ENCODE results near the gene XXYLT1.
A peak's percentile ranks its signal among the peaks of the same experiment; 100 is the strongest.

The XXYLT1 gene

GRCh38 chr3:195106418-195106906 lies 164.5 kb downstream of the XXYLT1 start:
- peak; percentile 61 for DNase-seq

DNA sequence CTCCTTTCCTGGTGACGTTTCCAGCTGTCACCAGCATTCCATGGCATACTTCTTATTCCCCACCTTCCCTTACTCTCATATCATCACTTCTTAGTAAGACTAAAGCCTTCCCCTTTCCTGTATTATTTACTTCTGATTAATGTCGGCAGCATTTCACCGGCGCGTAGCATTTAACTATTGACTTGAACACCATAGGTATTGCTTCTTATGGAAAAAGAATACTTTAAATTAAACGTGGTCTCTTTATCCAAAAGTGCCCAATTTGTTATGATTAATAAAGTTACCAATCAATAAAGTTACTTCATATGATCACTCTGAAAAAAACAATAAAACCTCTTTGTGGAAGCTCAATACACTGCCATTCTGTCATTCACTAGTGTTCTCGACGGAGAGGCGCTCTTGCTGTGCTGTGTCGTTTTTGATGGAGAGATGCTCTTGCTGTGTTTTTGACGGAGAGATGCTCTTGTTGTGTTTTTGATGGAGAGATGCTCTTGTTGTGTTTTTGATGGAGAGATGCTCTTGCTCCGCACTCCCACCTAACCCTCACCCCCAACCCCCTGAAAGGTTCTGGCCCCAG lies 165.0 kb downstream of the XXYLT1 start:
- DNase-seq: no peak

DNA sequence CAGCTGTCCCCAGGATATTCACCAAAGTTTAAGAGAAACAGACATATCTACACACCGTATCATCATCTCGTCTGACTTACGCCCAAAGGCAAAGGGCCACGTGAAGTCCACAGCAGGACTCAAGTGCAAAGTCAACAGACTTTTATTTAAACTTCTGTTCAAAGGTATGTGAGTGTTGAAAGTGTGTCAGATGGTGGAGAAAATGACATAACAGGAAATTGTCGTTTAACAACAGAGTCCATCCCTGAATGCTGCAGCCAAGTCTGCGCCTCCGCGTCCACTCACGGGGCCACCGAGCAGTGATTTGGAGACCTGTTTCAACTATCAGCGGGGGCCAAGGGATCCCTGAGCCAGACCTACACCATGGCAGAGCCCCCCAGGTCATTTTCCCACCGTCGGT lies 165.6 kb downstream of the XXYLT1 start:
- no peak for DNase-seq

- no peak for DNase-seq
These were observed 166.6 kb downstream of the XXYLT1 start for GRCh38 chr3:195104340-195104739.

GRCh38 chr3:195103623-195104022 lies 167.3 kb downstream of the XXYLT1 start:
- DNase-seq: peak; percentile 5

DNA sequence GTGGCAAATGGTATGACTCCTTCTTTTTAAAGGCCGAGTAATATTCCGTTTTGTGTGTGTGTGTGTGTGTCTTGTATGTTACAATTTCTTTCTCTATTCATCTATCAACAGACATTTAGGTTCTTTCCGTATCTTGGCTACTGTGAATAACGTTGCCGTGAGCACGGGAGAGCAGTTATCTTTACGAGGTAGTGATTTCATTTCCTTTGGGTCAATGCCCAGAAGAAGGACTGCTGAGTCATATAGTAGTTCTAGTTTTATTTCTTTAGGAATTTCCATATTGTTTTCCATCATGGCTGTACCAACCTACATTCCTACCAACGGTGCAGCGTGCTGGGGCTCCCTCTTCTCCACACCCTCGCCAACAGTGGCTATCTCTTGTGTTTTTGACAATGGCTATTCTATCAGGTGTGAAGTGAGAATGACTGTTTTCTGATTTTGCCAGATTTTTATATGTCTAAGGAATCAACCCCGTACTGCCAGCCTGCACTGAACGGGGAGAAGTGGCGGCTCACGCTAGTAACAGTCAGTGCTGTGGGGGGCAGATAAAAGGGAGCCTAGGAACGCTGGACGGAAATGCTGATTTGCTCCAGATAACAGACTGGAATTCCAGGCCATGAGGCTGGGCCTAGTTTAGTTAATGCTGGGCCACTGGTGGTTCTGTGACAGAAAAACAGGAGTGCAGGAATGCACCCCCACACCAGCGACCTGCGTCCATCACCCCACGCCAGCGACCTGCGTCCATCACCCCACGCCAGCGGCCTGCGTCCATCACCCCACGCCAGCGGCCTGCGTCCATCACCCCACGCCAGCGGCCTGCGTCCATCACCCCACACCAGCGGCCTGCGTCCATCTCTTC lies 168.1 kb downstream of the XXYLT1 start:
- DNase-seq: peak; percentile 81

DNA sequence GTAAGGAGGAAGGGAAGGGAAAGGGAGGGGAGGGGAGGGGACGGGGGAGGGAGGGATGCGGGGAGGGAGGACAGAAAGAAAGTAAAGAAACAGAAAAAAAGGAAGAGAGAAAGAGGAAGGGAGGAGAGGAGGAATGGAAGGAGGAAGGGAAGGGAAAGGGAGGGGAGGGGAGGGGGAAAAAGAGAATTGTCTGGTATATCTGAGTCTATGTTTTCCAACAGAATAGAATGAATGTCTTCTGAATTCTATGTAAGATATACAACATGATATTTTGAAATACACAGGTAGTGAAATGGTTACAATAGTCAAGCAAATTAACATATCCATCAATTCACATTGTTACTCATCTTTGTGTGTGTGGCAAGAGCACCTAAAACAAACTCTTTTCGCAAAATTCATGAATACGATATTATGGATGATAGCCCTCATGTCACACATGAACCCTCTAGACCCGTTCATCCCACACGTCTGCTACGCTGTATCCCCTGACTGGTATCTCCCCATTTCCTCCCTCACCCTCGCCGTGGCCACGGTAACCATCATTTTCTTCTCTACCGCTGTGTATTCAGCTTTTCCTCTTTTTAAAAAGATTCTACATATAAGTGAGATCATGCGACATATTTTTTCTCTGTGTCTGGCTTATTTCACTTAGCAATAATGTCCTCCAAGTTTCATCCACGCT lies 168.9 kb downstream of the XXYLT1 start:
- no peak for DNase-seq

DNA sequence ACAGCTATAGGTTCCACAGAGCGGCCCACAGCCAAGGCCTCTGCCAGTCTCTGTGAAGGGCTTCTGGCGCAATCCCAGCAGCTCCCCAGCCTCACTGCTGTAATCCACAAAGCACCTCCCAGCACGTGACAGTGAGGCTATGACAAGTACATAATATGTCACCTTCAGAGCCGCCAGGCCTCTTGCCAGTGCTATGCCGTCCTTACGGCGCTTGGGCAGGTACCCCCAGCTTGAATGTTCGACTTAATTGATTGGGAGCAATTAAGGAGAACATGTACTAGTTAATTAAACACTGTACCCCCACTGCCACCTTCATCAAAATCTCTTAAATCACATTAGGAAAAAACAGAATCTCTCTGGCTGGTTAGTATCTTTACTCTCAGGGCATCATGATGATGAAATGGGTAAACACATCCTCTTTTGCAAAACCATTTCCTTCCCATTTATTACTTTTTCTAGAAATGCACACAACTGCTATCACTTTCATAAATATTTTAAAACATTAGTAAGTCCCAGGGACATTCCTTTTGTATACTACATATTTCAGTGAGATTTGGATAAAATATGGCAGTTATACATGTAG lies 169.9 kb downstream of the XXYLT1 start:
- peak; percentile 82 for DNase-seq

DNA sequence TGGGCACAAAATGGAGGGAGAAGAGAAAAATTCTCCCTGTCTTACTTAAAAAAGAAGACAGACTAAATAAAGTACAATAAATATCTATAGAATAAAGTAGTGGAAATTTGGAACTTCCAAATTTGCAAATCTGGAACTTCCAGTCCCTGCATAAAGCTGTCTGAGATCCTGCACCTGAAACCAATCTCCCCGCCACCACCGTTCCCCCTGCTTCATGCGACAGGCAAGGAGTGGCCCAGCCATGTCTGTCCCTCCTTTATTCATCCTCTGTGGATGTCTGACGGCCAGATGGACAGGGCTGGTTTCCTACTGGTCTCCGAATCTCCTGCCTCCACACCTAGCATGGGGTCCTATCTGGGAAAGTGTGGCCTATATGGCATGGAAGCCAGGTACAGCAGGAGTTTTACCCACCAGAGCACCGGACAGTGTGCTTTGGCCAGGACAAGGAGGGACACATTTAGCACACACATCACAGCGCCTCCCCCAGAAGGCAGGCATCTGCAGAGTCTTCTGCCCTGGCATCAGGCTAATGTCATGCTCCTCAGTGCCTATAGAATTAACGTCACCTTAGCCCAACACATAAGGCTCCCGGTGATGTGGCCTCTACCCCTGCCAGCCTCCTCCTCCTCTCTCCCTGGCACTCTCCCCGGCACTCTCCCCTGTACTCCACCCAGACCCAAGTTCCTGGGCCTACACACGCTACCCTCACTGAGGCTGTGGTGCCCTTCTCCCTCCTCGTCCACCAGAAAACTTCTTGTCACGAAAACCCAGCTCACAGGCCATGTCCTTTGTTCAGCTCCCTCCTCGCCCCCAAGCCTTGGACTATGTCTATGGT lies 170.8 kb downstream of the XXYLT1 start:
- DNase-seq: no peak

- no peak for DNase-seq
These were observed 172.0 kb downstream of the XXYLT1 start for GRCh38 chr3:195098741-195099525.

DNA sequence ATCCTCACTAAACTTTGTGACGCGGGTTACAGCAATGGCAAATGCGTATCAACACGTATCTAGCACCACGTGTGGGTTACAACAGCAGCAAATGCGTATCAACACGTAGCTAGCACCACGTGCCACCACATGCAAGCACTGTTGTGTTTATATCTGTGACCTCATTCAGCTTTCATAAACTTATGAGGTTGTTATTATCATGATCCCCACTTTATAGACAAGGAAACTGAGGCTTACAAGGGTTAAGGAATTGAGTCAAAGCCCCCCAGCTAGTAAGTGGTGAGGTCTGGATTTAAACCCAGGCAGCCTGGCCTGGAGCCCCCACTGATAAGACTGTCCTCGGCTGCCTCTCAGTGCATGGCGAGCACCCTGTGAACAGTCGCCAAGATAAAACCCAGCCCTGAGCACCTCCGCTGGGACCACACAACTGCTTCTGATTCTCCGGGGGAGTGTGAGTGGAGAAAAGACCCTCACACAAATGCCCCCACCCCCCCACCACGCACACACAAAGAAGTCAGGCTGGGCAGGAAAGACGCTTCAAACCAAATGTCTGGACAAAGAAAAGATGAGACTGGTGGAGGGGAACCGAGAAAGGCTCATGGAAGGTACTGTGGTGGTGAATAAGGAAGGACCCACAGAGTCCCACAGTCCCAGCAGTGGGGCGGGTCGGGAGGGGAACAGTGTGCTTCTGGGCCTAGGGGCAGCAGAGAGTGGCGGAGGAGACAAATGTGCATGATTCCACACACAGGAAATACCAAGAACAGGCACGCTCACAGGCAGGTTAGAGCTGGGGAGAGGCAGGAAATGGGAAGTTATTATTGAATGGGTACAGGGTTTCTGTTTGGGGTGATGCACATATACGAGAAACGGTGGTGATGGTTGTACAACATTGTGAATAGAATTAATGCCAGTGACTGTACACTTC lies 173.4 kb downstream of the XXYLT1 start:
- DNase-seq: no peak

DNA sequence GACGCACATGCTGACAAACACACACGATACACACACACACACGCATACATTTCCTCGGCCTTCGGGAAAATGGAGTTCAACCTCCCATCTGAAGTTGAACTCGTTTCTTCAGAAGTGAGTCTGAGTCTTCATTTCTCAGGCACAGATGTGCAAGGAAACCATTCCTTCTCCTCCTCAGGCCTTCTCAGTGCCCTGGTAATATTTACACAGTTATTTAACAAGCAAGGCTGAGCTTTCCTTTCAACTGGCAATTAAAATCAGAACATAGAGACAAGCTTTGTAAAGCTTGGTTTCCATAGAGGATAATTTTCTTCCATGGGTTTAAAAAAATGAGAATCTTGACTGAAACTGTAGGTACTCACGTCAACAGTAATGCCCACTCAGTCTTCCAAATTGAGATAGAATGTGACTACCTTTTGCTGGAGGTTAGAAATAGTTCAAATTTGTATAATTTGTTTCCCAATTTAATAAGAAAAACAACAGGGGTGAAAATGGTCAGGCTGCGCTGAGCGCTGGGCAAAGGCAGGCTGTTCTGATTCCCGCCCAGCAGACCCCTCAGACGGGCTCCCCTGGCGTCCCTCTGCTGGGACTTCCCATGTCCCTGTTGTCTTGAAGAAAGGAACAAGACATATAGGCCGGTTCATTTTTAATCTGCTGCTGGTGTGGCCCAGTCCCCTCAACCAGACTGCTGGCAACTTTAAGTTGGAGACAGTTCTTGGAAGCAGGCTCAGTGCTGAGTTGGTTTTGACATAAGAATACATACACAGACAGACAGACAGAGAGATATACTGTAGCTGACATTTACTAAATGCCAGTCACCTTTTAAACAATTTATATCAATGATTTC lies 174.3 kb downstream of the XXYLT1 start:
- DNase-seq: no peak

DNA sequence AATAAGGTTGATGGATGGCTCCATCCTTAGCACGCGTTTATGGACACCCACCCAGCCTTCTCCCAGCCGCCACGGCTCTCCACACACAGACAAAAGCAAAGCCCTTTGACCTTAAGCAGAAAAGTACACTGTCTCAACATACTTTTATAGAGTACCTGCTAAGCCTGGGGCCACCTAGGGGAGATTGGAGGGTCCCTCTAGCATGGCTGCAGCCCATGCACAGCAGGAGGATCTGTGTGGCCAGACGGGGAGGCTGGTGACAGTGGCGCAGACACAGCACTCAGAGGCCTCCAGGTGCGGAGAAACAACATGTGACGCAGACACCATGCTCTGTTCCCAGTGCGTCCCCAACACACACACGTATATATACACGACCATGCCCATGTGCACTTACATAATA lies 174.9 kb downstream of the XXYLT1 start:
- DNase-seq: no peak

GRCh38 chr3:195095704-195096036 lies 175.3 kb downstream of the XXYLT1 start:
- no peak for DNase-seq

GRCh38 chr3:195095035-195095703 lies 175.8 kb downstream of the XXYLT1 start:
- no peak for DNase-seq

- no peak for DNase-seq
These were observed 176.6 kb downstream of the XXYLT1 start for GRCh38 chr3:195094191-195094921.

DNA sequence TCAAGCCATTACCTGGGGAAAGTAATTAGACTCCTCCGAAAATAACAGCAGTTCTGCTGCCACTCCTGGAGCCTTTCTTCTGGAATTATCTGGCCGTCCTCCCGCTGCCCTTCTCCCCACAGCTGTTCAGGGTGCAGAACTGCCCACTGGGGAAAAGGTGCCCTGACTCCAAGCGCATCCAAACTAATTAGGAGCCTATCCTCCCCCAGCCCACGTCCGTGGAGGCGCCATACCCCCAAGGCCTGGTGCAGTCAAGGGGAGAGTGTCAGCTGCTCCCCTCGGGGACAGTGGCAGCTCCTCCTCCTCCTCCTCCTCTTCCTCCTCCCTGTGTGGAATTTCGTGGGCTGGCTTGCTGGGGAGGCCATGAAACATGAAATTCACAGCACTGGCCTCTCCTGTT lies 177.2 kb downstream of the XXYLT1 start:
- DNase-seq: no peak

Measured in suppressor macrophage treated with lipopolysaccharide for 4 hours (primary cell).